ENCODE measurements around the gene KLF11. TPM values are rescaled to one million over a fixed set of nuclear protein-coding genes. Genes with fewer than 3 reads are reported as not detected.

The KLF11 gene
- total and polyA plus RNA-seq, 7 donors = 7.0 to 27.0 (median 11.8) TPM

DNA sequence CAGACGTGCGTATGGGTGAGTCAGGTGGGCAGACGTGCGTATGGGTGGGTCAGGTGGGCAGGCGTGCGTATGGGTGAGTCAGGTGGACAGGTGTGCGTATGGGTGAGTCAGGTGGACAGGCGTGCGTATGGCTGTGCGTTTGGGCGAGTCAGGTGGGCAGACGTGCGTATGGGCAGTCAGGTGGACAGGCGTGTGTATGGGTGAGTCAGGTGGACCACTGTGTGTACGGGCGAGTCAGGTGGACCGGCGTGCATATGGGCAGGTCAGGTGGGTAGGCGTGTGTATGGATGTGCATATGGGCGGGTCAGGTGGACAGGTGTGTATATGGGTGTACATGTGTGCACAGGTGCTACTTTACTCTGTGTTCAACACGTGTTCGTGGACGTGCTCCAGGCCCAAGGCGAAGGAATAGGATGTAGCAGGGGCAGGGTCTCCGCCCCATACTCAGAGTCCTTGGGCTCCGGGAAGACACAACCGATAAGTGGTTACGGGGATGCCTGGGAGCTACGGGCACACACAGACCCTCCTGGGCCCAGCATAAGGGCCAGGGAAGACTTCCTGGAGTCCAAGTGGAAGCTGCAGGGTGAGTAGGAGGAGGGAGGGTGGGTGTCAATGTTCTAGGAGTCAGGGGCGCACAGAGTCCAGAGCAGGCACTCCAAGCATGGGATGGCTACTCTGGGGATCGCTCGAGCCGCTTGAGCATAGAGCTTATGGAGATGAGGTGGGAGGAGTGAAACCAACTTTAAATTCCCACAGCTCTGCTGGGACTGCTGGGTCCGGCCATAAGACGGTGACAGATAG, 27.1 kb upstream of the KLF11 start:
- Histone ChIP-seq H3K4me3 (no peak overlapping the region), H3K27ac (no peak overlapping the region), H3K36me3 (ENCODE audit: insufficient read depth in 1 of 2, low read depth in 1 of 2) (no peaks in the 10 kb centered on the region), H3K27me3 (ENCODE audit: insufficient read depth in 3 of 3, low read length in 2 of 3) (no peaks in the 10 kb centered on the region), H3K9me3 (peaks cover 3% of the 10 kb centered on the region), H3K4me1 (no peaks in the 10 kb centered on the region)
- ATAC-seq = no peak
- 91 to 92% (median 91%) methylated on average over 35 of the region's 35 CpGs for WGBS, 3 donors
- TF ChIP-seq, protein P1, sequence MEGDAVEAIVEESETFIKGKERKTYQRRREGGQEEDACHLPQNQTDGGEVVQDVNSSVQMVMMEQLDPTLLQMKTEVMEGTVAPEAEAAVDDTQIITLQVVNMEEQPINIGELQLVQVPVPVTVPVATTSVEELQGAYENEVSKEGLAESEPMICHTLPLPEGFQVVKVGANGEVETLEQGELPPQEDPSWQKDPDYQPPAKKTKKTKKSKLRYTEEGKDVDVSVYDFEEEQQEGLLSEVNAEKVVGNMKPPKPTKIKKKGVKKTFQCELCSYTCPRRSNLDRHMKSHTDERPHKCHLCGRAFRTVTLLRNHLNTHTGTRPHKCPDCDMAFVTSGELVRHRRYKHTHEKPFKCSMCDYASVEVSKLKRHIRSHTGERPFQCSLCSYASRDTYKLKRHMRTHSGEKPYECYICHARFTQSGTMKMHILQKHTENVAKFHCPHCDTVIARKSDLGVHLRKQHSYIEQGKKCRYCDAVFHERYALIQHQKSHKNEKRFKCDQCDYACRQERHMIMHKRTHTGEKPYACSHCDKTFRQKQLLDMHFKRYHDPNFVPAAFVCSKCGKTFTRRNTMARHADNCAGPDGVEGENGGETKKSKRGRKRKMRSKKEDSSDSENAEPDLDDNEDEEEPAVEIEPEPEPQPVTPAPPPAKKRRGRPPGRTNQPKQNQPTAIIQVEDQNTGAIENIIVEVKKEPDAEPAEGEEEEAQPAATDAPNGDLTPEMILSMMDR (IDR thresholded peaks at IDR 0.05) = no peak
- intact Hi-C loops (cut with DNase I) = no loop called here
- no peak for DNase-seq

DNA sequence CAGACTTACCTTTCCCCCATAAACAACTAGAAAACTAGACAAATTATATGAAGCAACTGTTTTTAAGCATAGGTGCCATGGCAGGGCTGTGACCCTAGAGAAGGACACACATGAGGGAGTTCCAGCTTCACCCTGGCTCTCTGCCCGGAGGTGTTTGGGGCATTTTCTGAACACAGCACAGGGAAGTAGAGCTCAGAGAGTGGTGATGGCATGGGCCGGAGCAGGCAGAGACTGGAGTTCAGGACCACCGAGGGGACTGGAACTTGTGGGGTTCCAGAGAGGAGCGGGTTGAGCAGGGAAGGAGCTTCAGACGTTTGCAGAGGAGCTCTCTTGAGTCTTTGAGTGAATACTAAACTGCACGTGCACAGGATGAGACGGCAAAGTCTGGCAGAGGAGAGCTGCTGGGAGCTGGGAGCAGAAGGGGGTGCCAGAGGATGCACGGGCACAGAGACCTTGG, 26.5 kb upstream of the KLF11 start:
- no peaks in the 10 kb centered on the region for H3K36me3 ChIP-seq (ENCODE audit: insufficient read depth in 1 of 2, low read depth in 1 of 2)
- no peaks in the 10 kb centered on the region for H3K4me1 ChIP-seq
- H3K27ac ChIP-seq = no peak overlapping the region
- 81 to 88% (median 88%) methylated on average over 8 of the region's 8 CpGs for WGBS, 3 donors
- TF ChIP-seq, protein P1 (IDR thresholded peaks at IDR 0.05) = no peak
- no peak for DNase-seq
- H3K9me3 ChIP-seq = peaks cover 3% of the 10 kb centered on the region
- H3K27me3 ChIP-seq (ENCODE audit: insufficient read depth in 3 of 3, low read length in 2 of 3) = no peaks in the 10 kb centered on the region
- H3K4me3 ChIP-seq = no peak overlapping the region
- intact Hi-C loops (cut with DNase I) = no loop called here
- no peak for ATAC-seq

DNA sequence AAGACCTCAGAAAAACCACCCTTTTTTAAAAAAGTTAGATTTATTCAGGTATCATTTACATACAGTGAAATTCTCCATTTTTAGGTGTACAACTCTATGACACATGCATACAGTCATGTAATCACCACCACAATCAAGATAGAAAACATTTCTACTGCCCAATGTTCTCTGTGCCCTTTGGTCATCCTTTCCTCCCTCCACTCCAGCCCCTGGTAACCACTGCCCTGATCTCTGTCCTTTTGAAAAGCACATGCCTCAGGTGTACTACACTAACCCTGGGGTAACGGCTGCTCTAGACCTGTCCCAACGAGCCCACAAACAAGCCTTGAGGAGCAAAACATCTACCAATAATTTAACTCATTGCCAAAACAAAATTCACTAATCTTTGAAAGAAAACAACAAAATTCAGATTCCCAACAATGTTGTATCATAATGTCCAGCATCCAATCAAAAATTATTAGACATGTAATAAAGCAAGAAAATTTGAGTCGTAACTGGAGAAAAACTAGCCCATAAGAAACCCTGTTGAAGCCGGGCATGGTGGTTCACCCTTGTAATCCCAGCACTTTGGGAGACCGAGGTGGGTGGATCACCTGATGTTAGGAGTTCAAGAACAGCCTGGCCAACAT, 25.9 kb upstream of the KLF11 start:
- intact Hi-C loops (cut with DNase I) = no loop called here
- no peak for DNase-seq

DNA sequence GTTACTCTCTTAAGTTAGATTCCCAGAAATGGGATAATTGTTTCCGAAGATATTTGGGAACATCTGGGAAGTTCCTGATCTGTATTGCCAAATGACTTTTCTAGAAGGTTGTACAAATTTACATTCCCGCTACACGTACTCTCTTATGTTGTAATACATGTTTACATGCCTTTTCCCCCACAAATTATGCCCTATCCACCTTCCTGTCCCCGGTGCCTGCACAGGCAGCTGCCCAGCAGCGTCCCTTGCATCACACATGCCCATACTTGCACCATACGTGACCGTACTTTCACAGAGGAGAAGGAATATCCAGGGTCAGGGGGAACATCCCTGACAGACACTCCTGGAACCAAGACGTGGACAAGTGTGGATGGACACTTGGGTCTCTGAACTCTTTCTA, 24.2 kb upstream of the KLF11 start:
- no peaks in the 10 kb centered on the region for H3K36me3 ChIP-seq (ENCODE audit: insufficient read depth in 1 of 2, low read depth in 1 of 2)
- no peak overlapping the region for H3K4me3 ChIP-seq
- ATAC-seq (peak in 2 of 4 donors; percentile 45 to 58), DNase-seq (no peak)
- H3K27me3 ChIP-seq (ENCODE audit: insufficient read depth in 3 of 3, low read length in 2 of 3) = no peaks in the 10 kb centered on the region
- 49 to 63% (median 51%) methylated on average over 8 of the region's 8 CpGs for WGBS, 3 donors
- TF ChIP-seq, protein P1 (IDR thresholded peaks at IDR 0.05) = no peak
- no peaks in the 10 kb centered on the region for H3K4me1 ChIP-seq
- peaks cover 3% of the 10 kb centered on the region for H3K9me3 ChIP-seq
- intact Hi-C loops (cut with DNase I) = no loop called here
- H3K27ac ChIP-seq = no peak overlapping the region

More for the DNA sequence above, 25.9 kb upstream of the KLF11 start:
- no peaks in the 10 kb centered on the region for H3K36me3 ChIP-seq (ENCODE audit: insufficient read depth in 1 of 2, low read depth in 1 of 2)
- no peak overlapping the region for H3K4me3 ChIP-seq
- H3K9me3 ChIP-seq = peaks cover 3% of the 10 kb centered on the region
- H3K27me3 ChIP-seq (ENCODE audit: insufficient read depth in 3 of 3, low read length in 2 of 3) = no peaks in the 10 kb centered on the region
- no peaks in the 10 kb centered on the region for H3K4me1 ChIP-seq
- ATAC-seq = no peak
- TF ChIP-seq, protein P1 (IDR thresholded peaks at IDR 0.05) = no peak
- 90 to 92% (median 90%) methylated on average over 5 of the region's 5 CpGs for WGBS, 3 donors
- no peak overlapping the region for H3K27ac ChIP-seq
